ENCODE results near the gene ZNF217.
"Not testable (repeated sequence)": the region's sequence is repeated elsewhere in the genome, so short reads cannot be mapped to it uniquely, and the experiment has no call there.

Gene ZNF217

DNA sequence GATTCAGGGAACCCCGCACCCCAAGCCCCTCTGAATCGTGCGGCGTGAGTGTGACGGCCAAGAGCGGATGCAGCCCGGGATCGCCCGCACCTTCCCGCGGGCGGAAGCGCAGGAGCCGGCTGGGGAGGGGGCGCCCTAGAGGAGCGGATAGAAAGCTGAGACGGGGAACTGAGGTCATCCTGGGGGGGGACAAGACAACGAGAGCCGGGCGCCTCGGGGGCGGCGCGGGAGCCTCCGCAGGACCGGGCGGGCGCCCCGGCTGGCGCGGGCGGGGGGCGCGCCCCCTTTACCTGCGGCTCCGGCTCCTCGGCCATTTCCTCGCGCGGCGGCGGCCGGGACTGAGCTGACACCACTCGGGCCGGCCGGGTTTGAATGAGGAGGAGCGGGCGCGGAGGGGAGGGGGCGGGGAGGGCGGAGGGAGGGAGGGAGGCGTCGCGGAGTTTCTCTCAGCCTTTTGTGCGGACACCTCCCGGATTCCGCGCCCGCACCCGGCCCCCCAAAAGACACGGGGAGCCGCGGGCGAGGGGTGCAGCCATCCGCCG is at the start of gene ZNF217:
ZNF217 (minus strand) TSS at position 374 of the 542 bp plus-strand sequence. CDS start 11,013 bp downstream, outside the sequence.
- DNase-seq (ENCODE audit: low spot score): peak; percentile 69

DNA sequence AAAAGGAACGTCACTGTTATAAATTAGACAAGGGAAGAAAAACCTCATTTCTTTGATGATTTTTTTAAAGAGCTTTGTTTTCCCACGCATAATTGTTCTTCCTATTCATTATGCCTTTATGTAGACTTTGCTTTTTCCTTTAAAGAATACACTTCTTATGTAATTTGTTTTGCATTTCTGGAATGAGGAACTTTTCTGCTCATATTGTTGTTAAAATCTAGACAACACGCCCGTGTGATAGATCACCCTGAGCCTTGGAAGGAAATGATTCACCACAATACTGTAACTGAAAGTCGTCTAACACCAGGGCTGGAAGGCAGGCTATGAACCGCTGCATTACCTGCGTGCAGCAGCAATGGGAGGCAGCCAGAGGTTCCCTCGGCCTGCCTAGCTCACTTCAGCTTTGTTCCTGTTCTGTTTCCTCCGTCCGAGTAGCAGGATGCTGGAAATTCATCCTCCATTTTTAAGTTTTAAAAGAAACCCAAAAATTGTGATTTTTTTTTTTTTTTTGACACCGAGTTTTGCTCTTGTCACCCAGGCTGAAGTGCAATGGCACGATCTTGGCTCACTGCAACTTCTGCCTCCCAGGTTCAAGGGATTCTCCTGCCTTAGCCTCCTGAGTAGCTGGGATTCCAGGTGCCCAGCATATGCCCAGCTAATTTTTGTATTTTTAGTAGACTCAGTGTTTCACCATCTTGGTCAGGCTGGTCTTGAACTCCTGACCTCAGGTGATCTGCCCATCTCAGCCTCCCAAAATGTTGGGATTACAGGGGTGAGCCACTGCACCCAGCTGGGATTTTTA is 49.6 kb upstream of the ZNF217 start:
- peak; percentile 67 for DNase-seq (ENCODE audit: low spot score)

DNA sequence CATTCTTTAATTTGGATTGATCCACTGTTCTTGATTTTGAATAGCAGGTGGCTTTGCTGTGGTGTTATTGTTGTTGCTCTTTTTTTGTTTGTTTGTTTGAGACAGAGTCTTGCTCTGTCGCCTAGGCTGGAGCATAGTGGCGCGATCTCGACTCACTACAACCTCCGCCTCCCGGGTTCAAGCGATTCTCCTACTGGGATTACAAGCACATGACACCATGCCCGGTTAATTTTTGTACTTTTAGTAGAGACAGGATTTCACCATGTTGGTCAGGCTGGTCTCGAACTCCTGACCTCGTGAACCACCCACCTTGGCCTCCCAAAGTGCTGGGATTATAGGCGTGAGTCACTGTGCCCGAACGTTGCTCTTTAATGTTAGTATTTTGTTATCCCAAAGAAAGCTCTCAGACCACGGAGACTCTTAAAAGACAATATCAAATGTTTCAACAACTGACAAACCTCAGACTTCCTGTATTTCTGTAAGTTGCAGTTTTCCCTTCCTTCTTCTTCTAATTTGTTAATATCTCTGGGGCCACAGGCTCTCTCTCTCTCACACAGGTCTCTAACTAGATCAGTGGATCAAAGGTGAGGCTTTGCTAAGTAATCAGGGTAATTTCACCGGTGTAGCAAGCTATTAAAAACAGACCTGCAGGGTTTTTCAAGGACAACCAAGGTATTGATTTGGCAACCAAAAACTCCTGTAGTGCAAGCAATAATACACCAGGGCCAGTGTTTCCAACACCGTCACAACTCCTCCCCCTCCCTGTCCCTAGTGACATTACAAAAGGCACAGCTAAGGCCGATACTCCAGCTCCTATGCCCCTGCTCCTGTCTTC is 48.8 kb upstream of the ZNF217 start:
- peak; percentile 74 for DNase-seq (ENCODE audit: low spot score)

DNA sequence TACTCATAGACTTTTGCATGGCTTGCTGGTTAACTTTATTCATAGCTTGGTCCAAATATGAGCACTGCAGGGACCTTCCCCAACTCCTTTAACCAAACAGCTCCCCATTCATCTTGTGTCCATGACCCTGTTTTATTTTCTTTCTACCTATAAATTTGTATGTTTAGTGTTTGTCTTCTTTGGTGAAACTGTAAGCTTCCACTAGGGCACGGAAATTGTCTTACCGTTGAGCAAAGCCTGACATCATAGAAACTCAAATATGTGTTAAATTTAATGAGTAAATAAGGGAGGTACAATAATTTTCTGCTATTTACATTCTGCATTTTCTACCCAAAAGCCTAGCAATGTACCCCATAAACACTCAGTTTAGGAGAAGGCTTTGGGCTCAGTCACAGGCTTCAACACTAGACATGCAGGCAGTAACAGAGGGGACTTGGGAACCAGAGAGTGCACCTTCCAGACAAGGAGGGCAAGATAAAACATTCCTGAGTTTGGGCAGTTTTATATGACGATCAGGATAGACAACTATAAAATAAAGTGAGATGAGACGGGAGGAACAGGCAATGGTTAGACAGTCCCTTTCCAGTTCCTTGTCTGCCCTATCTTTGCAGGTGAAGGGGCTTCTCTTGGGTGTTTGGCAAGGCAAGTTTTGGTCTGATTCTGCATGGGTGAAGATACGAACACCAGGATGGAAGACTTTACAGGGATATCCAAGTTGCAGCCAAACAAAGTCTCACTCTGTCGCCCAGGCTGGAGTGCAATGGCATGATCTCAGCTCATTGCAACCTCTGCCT is 46.2 kb upstream of the ZNF217 start:
- DNase-seq (ENCODE audit: low spot score): no peak

DNA sequence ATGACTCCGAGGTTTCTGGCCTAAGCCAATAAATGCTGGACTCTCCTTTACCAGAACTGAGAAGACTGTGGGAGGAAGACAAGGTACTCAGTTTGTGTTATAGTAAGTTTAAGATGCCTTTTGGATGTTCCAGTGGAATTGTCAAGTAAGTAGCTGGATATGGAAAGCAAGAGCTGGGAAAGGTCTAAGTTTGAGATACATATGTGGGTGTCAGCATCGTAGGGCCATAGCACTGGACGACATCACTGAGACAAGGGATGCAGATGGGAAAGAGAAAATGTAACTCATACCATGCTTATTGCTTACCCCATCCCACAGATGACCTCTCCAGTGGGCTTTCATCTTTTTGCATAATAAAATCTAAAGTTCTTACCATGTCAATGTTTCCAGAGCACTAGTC is 45.5 kb upstream of the ZNF217 start:
- no peak for DNase-seq (ENCODE audit: low spot score)

DNA sequence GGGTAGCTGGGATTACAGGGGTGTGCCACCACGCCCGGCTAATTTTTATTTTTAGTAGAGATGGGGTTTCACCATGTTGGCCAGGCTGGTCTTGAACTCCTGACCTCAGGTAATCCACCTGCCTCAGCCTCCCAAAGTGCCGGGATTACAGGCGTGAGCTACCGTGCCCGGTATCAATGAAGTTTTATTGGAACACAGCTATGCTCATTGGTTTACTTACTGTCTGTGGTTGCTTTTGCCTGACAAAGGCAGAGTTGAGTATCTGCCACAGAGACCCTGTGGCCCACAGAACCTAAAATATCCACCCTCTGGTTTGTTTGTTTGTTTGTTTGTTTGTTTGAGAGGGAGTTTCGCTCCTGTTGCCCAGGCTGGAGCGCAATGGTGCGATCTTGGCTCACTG is 43.7 kb upstream of the ZNF217 start:
- not testable (repeated sequence) for DNase-seq (ENCODE audit: low spot score)

DNA sequence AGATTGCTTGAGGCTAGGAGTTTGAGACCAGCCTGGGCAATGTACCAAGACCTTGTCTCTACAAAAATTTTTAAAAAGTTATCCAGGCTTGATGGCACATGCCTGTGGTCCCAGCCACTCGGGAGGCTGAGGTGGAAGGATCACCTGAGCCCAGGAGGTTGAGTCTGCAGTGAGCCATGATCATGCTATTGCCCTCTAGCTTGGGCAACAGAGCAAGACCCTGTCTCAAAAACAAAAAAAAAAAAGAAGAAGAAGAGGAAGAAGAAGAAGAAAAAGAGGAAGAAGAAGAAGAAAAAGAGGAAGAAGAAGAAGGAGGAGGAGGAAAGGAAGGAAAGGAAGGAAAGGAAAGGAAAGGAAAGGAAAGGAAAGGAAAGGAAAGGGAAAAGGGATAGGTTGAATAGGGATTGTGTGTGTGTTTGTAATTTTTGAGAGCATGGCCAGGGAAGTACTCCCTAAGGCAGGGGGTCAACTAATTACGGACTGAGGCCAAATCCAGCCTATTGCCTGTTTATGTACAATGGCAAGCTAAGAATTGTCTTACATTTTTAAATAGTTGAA is 43.0 kb upstream of the ZNF217 start:
- no peak for DNase-seq (ENCODE audit: low spot score)

DNA sequence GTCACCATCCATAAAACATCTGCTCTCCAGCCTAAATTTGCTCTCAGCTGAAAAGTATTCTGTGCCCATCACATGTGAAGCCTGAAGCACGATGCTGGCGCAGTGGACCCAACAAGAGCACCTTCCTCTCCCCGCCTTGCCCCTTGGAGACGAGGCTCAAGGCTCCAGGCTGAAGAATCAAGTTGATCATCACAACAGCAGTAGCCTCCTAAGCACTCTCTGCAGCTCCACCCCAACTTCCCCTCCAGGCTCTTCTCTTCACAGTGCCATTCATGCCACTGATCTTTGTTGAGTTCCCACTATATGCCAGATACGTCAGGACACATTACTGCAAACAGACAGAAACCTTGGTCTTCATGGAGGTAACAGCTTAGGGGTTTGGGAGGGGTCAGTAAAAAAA is 41.6 kb upstream of the ZNF217 start:
- no peak for DNase-seq (ENCODE audit: low spot score)

DNA sequence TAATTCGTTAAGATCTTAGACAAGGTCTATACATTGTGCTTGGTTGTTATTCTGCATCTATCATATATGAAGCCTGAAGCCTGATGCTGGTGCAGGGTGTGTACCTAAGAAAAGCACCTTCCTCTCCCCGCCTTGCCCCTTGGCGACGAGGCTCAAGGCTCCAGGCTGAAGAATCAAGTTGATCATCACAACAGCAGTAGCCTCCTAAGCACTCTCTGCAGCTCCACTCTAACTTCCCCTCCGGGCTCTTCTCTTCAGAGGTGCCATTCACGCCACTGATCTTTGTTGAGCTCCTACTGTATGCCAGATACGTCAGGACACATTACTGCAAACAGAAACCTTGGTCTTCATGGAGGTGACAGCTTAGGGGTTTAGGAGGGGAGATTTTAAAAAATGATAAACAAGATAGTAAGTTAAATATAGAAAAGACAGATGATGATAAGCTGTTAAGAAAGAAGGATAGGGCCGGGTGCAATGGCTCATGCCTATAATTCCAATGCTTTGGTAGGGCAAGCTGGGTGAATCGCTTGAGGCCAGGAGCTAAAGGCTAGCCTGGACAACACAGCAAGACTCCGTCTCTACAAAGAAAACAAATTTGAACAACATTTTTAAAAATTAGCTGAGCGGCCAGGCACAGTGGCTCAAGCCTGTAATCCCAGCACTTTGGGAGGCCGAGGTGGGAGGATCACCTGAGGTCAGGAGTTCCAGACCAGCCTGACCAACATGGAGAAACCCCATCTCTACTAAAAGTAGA is 38.4 kb upstream of the ZNF217 start:
- no peak for DNase-seq (ENCODE audit: low spot score)

DNA sequence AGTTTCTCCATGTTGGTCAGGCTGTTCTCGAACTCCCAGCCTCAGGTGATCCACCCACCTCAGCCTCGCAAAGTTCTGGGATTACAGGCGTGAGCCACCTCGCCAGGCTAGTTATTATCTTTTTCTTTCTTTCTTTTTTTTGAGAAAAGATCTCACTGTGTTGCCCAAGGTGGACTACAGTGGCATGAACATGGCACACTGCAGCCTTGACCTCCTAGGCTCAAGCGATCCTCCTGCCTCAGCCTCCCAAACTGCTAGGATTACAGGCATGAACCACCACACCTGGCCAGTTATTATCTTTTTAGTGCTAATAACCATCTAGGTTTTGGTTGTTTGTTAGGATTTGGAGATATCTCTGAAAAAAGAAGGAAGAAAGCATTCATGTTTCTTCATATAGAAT is 35.8 kb upstream of the ZNF217 start:
- no peak for DNase-seq (ENCODE audit: low spot score)

DNA sequence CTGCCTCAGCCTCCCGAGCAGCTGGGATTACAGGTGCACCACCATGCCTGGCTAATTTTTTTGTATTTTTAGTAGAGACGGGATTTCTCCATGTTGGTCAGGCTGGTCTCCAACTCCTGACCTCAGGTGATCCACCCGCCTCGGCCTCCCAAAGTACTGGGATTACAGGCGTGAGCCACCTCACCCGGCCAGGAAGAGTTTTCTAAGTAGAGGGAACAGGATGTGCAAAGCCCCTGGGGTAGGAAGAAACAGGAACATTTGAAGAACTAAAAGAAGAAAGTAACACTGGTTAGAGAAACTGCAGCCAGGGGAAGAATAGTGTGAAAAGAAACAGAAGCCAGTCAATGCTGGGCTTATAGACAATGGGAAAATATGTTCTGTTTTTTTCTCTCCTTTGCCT is 35.1 kb upstream of the ZNF217 start:
- not testable (repeated sequence) for DNase-seq (ENCODE audit: low spot score)

DNA sequence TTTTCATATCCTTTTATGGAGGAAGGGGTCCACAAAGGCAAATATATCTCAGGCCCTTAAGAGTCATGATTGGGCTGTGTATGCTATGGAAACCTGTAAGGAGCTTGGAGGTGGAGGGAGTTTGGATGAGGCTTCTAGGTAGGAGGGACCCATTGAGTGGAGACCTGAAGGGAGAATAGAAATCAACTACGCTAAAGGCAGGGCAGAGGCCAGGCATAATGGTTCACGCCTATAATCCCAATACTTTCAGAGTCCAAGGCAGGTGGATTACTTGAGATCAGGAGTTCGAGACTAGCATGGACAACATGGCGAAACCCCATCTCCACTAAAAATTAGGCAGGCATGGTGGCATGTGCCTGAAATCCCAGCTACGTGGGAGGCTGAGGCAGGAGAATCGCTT is 34.4 kb upstream of the ZNF217 start:
- DNase-seq (ENCODE audit: low spot score): no peak

DNA sequence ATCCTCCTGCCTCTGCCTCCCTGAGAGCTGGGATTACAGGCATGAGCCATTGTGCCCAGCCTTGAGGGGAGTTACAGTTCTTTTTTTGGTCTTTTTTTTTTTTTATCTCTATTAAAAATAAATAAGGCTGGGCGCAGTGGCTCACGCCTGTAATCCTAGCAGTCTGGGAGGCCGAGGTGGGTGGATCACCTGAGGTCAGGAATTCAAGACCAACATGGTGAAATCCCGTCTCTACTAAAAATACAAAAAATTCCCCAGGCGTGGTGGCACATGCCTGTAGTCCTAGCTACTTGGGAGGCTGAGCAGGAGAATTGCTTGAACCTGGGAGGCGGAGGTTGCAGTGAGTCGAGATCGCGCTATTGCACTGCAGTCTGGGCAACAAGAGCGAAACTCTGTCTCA is 33.4 kb upstream of the ZNF217 start:
- not testable (repeated sequence) for DNase-seq (ENCODE audit: low spot score)

DNA sequence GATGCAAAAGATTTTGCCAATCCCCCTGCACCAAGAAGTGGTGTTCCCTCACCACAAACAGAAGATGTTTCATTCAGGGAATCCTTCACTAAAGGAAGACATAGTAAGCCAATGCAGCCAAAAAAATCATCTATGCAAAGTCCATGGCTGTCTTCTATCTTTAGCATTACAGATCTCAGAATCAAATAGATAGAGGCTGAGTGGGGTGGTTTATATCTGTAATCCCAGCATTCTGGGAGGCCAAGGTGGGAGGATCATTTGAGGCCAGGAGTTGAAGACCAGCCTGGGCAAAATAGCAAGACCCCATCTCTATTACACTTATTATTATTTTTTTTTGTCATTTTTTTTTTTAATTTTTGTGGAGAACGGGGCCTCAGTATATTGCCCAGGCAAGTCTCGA is 32.9 kb upstream of the ZNF217 start:
- DNase-seq (ENCODE audit: low spot score): no peak

DNA sequence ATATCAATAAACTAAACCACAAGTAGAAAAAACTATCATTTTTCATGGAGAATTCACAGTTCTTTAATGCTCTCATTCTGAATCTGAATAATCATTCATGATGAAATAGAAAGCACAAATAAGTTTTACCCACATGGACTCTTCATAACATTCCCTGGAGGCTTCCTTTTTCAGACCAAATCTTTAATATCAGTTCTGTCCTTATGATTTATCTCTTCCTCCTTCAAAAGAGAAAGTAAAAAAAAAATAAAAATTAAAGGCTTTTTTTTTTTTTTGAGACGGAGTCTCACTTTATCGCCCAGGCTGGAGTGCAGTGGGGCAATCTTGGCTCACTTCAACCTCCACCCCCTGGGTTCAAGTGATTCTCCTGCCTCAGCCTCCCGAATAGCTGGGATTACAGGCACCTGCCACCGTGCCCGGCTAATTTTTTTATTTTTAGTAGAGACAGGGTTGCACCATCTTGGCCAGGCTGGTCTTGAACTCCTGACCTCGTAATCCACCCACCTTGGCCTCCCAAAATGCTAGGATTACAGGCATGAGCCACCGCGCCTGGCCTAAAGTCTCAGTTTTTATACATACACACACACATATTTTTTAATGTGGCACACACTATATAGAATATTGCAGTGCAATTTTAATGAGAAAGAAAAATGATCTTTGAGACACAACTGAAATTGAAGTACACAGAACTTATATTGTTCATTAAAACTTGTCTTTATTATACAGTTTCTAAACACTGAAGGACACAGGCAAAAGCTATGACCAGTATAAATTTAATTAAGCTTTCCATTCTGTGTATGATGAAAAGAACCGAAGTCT is 31.9 kb upstream of the ZNF217 start:
- DNase-seq (ENCODE audit: low spot score): no peak

DNA sequence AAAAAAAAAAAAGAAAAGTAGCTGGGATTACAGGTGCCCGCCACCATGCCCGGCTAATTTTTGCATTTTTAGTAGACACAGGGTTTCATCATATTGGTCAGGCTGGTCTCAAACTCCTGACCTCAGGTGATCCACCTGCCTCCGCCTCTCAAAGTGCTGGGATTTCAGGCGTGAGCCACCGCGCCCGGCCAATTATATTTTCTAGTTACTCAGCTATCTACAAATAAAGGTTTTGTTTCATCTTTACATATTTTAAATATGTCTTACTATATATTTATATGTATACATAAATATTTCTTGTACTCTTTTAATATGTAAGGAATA is 31.2 kb upstream of the ZNF217 start:
- not testable (repeated sequence) for DNase-seq (ENCODE audit: low spot score)

DNA sequence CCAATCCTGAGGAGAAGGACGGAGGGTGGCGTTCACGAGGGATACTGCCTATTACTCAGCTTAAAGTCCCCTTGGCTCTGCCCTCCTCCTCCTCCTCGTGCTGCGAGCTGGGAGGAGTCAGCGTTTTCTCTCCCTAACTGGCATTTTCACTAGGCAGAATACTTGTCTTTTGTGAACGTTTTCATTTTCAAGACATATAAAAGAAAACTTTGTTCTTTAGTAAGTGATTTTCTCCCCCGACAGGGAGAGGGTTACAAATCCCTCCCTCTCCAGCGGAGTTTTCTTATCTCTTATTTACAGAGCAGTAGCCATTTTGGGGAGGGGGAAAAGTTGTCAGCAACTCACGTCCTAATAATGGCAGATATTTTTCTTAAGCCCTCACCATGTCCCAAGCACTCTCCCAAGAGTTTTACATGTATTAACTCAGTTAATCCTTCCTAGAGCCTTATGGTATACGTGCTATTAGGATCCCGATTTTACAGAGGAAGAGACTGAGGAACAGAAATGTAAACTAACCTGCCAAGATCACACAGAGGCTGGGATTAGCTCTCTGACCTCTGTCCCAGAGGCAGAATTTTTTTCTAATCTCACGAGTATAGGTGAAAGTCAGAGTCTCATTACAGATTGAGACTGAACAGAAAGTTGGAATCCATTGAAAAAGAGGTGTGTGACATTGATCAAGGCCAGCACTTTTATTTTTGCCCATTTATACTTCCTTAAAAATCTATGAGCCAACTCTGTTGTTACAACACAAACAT is 30.0 kb upstream of the ZNF217 start:
- peak; percentile 75 for DNase-seq (ENCODE audit: low spot score)

DNA sequence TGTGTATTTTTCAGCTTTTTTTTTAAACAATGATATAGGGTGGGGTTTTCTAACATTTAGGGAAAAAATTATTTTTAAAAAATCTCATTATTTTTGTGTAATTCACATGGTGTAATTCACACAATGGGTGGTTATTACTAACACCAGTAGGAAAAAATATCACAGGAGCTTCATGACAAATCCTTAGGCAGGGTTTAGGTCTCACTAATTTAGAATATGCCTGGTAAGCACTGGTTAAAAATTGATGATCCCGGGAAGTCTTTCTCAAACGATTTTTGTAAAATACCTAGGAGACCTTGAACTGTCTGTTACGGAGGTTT is 29.5 kb upstream of the ZNF217 start:
- DNase-seq (ENCODE audit: low spot score): no peak

DNA sequence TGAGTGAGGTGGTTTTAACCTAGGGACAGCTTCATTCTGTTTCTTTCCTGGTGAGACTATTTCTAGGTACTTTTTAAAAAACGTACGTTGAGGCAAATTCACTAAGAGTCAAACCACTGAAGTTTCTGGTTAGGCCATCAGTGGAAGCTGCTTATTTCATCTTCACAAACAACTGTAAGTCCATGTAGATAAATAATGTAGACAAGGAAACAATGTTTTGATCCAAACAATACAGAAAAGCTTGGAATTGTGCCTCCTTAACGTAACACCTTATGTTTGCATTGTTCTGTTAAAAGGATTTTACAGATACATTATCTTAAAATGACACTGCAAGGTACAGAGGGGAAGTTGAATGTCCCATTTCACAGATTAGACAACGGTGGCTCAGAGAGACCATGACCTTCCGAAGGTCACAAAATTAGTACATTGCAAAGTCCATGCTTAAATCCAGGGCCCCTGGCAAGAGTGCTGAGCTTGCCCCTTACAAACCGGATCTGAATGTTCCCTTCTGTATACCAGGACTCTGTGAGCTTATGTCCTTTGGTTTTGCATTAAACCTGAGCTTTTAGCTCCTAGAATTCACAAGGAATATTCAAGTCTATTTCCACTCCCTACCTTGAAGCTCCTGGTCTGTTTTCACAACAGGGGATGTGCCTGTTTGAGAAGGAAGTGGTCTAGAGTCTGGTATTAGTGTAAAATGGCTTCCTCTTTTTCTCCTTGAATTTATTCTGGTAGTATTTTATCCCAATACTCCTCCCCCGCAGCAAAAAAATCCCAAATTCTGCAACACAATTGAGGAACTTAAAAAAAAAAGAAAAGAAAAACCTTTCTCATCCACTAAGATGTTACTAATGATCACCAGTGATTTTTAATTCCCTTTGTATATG is 28.9 kb upstream of the ZNF217 start:
- peak; percentile 51 for DNase-seq (ENCODE audit: low spot score)

All from NAMALWA (cell line).